KOPT-K1 (cell line): ENCODE measurements around the gene KDM3A.

Source experiments
- H3K27ac ChIP-seq: fragments of 200-600 bp; sonication (generic); 2 replicates; pipeline ENCODE4 v1.5.1; 2016; ENCODE audit warnings: antibody characterized with exemption, mild to moderate bottlenecking, low read depth, low read length; ENCODE audit not compliant: poor library complexity, severe bottlenecking
- H3K36me3 ChIP-seq: fragments of 200-600 bp; sonication (generic); 2 replicates; pipeline ENCODE4 v1.5.1; 2017; ENCODE audit warnings: antibody characterized with exemption, mild to moderate bottlenecking, low read length, moderate library complexity; ENCODE audit not compliant: insufficient read depth
- H3K9me3 ChIP-seq: fragments of 200-600 bp; sonication (generic); 2 replicates; pipeline ENCODE4 v1.5.1; 2017; ENCODE audit warnings: antibody characterized with exemption, low read length, mild to moderate bottlenecking; ENCODE audit not compliant: insufficient read depth, poor library complexity, severe bottlenecking

KDM3A gene

DNA sequence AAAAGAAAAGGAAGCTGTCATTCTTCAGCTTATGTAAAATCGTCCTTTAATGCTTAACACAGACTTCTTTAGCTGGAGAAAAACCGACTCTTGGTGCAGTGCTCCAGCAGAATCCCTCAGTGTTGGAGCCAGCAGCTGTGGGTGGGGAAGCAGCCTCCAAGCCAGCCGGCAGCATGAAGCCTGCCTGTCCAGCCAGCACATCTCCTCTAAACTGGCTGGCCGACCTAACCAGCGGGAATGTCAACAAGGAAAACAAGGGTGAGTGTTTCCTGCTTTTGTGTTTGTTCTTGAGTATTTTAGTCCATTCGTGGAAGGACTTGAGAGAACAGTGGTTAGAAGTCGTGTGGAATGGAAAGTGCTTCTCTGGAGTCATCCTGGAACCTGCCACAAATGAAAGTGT, 38.9 kb downstream of the KDM3A start:
- Histone ChIP-seq H3K36me3 (peaks cover 100% of the 10 kb centered on the region), H3K9me3 (no peaks in the 10 kb centered on the region), H3K27ac (no peak overlapping the region)

DNA sequence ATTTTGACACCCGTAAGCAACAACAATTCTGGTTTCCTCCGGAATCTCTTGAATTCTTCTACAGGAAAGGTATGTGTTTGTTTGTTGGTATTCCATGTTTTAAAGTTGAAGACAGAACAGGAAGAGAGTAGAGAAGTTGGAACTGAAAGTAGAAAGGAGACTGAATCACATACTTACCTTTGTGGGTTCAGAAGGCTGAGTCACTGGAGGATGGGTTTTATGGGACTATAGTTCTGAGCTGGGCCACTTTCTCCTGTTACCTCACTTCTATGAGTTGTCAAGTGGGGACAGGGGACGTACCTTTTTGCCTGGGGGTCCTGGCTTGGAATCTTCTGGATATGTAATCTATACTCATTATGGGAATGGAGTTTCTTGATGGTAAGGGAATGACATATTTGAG, 40.9 kb downstream of the KDM3A start:
- no peak overlapping the region for H3K27ac ChIP-seq
- H3K36me3 ChIP-seq, result peaks cover 100% of the 10 kb centered on the region
- no peaks in the 10 kb centered on the region for H3K9me3 ChIP-seq

DNA sequence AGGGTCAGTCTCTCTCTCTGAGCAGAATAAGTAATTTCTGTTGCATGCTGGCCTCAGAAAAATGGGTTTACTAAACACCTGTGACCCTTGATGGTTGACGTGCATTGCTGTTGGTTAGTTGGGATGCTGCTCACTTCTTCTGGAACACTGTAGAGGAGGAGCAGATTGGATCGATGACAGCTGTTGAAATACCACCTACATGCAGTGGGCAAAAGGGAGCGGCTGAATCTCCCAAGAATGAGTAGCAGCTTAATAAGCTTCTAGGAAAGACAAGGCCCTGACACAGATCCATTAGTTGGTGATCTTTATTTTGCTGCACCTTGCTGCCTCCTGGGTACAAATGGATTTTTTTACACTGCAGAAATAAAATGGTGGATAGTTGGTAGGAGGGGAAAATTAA, 43.2 kb downstream of the KDM3A start:
- H3K27ac ChIP-seq, result no peak overlapping the region
- peaks cover 100% of the 10 kb centered on the region for H3K36me3 ChIP-seq
- no peaks in the 10 kb centered on the region for H3K9me3 ChIP-seq

DNA sequence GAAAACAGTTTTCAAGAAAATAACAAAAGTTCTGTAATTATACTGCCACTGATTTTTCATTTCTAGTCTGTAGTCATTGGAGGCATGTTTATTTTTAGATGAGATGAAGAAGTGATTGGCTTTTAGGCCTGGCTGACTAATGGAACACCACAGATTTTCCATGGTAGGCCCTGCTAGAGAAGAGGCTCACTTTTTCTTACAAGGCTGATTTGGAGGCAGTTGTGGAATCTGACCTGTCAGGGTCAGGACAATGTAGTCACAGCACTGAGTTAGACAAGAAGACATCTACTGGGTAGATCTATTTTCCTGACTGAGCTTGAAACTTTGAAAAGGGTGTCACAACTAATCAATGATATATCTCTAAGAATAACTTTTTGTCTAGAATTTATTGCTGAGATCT, 43.9 kb downstream of the KDM3A start:
- peaks cover 100% of the 10 kb centered on the region for H3K36me3 ChIP-seq
- H3K27ac ChIP-seq, result no peak overlapping the region

DNA sequence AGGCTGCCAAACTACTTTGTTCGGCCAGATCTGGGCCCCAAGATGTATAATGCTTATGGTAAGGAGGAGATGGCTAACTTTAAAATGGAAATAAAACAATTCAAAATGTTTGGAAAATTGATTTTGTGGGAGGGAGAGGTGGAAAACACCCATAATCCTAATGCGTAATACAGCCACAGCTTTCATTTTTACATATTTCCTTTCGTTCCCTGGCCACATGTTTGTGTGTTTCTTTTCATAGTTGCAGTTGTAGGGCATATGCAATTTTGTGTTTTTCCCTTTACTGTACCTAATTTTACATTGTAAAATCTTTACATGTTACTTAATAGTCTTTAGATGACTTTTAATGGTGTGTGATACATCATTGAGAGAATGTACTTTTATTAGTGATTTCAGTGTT, 44.6 kb downstream of the KDM3A start:
- no peaks in the 10 kb centered on the region for H3K9me3 ChIP-seq
- H3K36me3 ChIP-seq, result peaks cover 100% of the 10 kb centered on the region
- no peak overlapping the region for H3K27ac ChIP-seq

More for the DNA sequence above, 43.9 kb downstream of the KDM3A start:
- no peaks in the 10 kb centered on the region for H3K9me3 ChIP-seq

DNA sequence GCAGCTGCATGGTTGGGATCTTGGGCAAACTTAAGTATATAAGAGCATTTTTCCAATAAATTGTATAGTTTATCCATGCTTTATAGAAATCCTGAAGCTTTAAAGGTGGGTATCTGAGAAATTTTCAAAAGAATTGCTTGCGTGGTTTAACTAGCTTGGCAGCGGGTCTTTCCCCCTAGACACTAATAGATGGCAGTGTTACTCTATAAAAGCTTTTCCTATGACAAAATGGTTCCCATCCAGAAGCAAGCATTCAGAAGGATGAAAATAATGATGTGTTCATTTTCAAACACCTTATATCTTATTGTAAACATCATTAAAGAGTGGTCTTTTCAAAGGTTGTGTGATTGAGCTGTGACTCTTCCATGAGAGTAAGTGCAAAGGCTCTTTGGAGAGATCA, 45.9 kb downstream of the KDM3A start:
- Histone ChIP-seq H3K36me3 (peaks cover 100% of the 10 kb centered on the region), H3K27ac (no peak overlapping the region), H3K9me3 (no peaks in the 10 kb centered on the region)

DNA sequence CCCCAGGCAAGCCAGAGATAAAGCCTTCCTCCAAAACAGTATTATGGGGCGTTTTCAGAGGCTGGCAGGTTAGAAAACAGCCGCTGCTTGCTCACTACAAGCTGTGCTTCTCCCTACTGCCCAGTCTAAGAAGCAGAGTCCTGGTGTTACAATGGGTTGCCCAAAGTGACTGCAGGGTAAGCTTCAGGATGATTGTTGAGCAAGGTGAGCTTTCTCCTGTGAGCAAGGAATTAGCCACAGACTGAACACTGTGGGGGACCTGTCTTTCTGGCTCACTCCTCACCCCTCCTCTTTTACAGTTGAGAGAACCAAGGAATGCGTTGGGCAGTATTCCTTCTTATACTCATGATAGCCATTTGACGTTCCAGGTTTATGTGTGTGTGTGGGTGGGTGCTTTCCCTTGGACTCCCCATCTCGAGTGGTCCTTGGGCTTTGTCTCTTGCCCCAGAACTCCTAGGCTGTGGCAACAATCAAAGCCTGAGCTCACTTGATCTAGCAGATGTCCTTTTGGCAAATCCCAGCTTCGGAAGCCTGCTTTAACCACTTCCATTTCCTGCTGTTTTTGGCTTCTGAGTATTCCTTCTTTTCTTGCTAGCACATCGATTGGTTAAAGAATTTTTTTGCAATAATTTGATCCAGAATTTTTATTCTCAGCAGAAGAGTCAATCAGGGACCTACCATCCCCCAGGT, 47.5 kb downstream of the KDM3A start:
- Histone ChIP-seq H3K36me3 (peaks cover 100% of the 10 kb centered on the region), H3K9me3 (no peaks in the 10 kb centered on the region), H3K27ac (no peak overlapping the region)

DNA sequence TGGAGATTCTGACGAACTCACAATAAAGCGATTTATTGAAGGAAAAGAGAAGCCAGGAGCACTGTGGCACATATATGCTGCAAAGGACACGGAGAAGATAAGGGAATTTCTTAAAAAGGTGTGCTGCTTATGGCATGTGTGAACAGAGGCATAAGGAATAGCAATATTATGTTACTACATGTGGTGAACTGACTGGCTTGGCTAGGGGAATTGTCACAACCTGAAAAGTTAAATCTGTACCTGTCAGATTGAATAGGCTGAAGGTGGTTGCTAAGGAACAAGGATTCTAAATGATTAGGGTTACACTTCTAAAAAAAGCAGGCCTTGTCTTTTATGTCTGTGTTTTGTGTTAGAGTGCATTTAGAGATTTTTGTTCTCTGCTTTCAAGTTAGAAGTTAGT, 48.4 kb downstream of the KDM3A start:
- Histone ChIP-seq H3K9me3 (no peaks in the 10 kb centered on the region), H3K27ac (no peak overlapping the region), H3K36me3 (peaks cover 100% of the 10 kb centered on the region)

DNA sequence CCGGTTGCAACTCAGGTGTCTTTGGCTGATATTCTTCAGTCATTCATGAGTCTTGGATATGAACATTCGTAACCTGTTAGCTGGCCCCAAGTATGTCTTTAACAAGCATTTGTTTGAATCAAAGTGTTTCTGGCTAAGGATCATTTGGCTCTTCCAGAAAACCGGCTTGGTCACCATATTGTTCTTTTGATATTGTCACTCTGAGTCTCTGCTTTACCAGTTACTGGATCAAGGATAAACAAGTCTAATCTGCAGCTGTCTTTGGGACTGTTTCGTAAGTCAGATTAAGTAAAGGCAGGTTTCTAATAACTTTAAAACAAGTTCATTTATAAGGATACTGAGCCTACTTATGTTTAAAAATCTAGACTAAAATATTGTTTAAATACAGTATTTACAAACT, 49.1 kb downstream of the KDM3A start:
- no peaks in the 10 kb centered on the region for H3K9me3 ChIP-seq
- H3K27ac ChIP-seq, result no peak overlapping the region
- H3K36me3 ChIP-seq, result peaks cover 100% of the 10 kb centered on the region

DNA sequence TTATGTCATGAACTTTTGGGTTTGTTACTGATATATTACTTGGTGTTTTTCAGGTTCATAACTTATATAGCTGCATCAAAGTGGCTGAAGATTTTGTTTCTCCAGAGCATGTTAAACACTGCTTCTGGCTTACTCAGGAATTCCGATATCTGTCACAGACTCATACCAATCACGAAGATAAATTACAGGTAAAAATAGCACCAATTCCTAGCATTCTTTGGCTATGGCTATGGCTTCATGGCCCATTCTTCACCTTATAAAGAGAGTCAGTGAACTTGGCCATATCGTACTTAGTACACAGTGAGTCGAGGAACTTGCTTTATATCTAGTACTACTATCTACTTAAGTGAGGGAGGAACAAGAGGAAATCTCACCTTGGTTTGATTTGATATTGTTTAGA, 49.9 kb downstream of the KDM3A start:
- Histone ChIP-seq H3K9me3 (no peaks in the 10 kb centered on the region), H3K36me3 (peaks cover 100% of the 10 kb centered on the region)

DNA sequence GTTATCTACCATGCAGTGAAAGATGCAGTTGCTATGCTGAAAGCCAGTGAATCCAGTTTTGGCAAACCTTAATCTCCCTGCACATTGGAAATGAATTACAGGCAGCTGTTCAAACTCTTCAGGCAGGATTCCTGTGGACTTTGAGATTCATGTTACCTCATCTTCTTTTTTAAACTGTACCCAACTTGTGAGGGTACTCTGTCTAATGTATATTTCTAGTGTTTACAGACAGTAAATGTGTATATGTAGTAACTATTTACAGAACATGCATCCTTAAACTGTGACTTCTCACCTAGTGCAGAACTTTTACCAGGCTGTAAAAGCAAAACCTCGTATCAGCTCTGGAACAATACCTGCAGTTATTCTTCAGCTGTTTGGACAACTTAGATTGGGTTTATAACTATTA, 50.9 kb downstream of the KDM3A start:
- no peaks in the 10 kb centered on the region for H3K9me3 ChIP-seq
- H3K36me3 ChIP-seq, result peaks cover 100% of the 10 kb centered on the region
- H3K27ac ChIP-seq, result no peak overlapping the region

More for the DNA sequence above, 49.9 kb downstream of the KDM3A start:
- H3K27ac ChIP-seq, result no peak overlapping the region

DNA sequence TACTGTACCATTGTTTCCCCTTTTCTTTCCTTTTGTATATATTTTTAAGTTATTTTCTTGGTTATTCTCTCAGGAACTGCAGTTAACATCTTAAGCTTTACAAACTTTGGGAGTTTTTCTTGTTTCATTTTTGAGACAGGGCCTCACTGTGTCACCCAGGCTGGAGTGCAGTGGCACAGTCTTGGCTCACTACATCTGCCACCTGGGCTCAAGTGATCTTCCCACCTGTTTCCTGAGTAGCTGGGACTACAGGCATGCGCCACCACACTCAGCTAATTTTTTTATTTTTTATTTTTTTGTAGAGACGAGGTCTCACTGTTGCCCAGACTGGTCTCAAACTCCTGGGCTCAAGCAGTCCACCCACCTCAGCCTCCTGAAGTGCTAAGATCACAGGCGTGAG, 55.2 kb downstream of the KDM3A start:
- Histone ChIP-seq H3K36me3 (peaks cover 100% of the 10 kb centered on the region), H3K27ac (peak overlapping the region; percentile 19), H3K9me3 (peaks cover 36% of the 10 kb centered on the region)

DNA sequence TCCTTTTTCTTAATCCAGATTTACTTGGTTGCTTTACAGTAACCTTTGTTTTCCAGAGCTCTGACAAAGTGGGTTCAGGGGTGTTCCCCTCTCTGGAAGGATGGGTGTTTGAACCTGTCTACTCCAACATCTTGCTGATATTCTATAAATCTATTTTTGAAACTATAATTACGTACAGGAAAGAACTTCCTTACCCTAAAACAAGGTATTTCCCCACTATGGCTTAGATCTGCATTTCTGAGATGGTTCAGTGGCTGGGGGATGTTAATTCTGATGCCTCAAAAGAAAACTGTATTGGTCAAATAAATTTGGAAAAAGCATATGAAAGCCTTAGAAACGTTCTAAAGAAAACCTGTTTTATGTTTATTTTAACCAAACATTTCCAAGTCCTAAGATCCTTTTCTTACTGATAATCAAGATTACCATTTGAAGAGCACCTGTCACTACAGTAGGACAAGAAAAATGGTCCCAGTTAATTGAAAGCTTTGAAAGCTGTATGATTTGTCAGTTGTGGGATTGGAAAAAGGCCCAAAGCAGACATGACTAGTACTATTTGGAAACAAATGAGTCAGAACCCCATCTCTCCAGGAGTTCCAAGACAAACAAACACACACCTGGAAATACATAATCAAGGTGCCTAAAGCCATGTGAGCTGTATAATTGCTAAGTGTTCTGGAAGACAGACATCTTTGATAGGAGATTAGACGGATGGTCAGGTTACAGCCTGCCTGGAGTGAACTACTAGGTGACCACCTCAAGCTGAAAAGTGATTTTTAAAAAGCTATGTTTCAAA, 57.5 kb downstream of the KDM3A start:
- peaks cover 100% of the 10 kb centered on the region for H3K36me3 ChIP-seq
- no peak overlapping the region for H3K27ac ChIP-seq
- H3K9me3 ChIP-seq, result peaks cover 36% of the 10 kb centered on the region

DNA sequence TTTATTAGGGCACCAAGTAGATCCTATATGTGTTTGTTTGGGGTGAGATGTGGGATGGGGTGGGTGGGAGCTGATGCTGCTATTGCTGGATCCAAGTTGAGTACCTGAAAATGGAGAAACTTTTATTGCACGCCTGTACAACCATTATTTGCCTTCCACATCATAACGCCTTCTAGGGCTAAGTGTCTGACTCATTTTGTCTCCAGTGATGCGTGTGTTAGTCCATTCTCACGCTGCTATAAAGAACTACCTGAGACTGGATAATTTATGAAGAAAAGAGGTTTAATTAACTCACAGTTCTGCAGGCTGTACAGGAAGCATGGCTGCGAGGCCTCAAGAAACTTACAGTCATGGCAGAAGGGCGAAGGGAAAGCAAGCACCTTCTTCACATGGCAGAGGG, 58.2 kb downstream of the KDM3A start:
- Histone ChIP-seq H3K9me3 (peaks cover 36% of the 10 kb centered on the region), H3K27ac (no peak overlapping the region), H3K36me3 (peaks cover 99% of the 10 kb centered on the region)

DNA sequence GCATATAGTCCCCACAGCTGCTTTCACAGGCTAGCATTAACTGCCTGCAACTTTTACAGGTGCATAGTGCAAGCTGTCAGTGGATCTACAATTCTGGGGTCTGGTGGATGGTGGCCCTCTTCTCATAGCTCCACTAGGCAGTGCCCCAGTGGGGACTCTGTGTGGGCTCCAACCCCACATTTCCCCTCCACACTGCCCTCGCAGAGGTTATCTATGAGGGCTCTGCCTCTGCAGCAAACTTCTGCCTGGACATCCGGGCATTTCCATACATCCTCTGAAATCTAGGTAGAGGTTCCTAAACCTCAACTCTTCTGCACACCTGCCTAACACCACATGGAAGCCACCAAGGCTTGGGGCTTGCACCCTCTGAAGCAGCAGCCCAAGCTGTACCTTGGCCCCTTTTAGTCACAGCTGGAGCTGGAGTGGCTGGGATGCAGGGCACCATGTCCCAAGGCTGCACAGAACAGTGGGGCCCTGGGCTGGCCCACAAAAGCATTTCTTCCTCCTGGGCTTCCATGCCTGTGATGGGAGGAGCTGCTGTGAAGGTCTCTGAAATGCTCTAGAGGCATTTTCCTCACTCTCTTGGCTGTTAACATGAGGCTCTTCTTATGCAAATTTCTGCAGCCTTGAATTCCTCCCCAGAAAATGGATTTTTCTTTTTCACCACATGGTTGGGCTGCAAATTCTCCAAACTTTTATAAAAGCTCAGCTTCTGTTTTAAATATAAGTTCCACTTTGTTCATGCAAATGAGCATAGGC, 59.3 kb downstream of the KDM3A start:
- Histone ChIP-seq H3K9me3 (peaks cover 36% of the 10 kb centered on the region), H3K36me3 (peaks cover 99% of the 10 kb centered on the region)

More for the DNA sequence above, 59.3 kb downstream of the KDM3A start:
- H3K27ac ChIP-seq, result no peak overlapping the region
